ENCODE data around the gene DCTN2. TPM values are rescaled to one million over a fixed set of nuclear protein-coding genes. Genes with fewer than 3 reads are reported as not detected.

The DCTN2 gene
- total and polyA plus RNA-seq, 7 donors: 118 to 204 (median 142) TPM

- DNase-seq: peak; percentile 86
- Histone ChIP-seq H3K4me1 (no peaks in the 10 kb centered on the region), H3K27me3 (peaks cover 0 to 3% (median 0%) of the 10 kb centered on the region in 3 donors), H3K4me3 (no peak overlapping the region), H3K36me3 (no peaks in the 10 kb centered on the region), H3K9me3 (no peaks in the 10 kb centered on the region), H3K27ac (no peak overlapping the region)
- 40 to 51% methylated on average over 13 of the region's 13 CpGs for WGBS, 2 donors
- TF ChIP-seq CTCF (IDR thresholded peaks at IDR 0.05) (peak; percentile 96 to 97 (median 97)), EP300 (IDR thresholded peaks at IDR 0.05) (no peak)
- intact Hi-C loops (cut with DNase I): loop anchor here (1.0 to 5.0 kb wide), 2 partner anchors 38 to 109 kb away; partner anchors contain the start of gene OS9
These were observed 36.2 kb upstream of the DCTN2 start for GRCh38 chr12:57583008-57583831.

DNA sequence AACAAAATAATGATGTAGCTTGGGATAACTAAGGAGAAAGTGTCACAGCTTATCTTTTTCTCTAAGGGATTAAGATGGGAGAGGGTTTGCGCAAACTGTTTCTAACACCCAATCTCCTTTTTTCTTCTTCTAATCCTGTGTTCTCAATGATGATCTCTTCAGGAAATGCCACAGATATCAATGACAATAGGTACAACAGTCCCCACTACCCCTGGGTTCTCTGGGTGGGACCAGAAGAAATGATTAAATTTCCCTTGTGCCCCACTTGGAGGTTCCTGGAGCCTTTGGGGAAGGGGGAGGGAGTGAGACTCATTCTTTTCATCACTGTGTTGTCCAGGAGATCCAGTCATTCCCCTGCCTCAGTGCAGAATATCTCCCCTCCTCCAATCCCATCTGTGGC, 35.4 kb upstream of the DCTN2 start:
- WGBS, 2 donors: 97 to 100% methylated on average over 1 of the region's 1 CpG
- DNase-seq: no peak
- Histone ChIP-seq H3K36me3 (no peaks in the 10 kb centered on the region), H3K27me3 (no peaks in the 10 kb centered on the region), H3K9me3 (no peaks in the 10 kb centered on the region), H3K4me3 (no peak overlapping the region), H3K27ac (no peak overlapping the region), H3K4me1 (no peaks in the 10 kb centered on the region)
- TF ChIP-seq POLR2A (IDR thresholded peaks at IDR 0.05) (no peak), POLR2AphosphoS5 (IDR thresholded peaks at IDR 0.05) (no peak), EP300 (IDR thresholded peaks at IDR 0.05) (no peak), CTCF (IDR thresholded peaks at IDR 0.05) (no peak)
- intact Hi-C loops (cut with DNase I): loop anchor here (5.0 kb wide), 1 partner anchor 110 kb away; the partner anchor contains the start of gene OS9

DNA sequence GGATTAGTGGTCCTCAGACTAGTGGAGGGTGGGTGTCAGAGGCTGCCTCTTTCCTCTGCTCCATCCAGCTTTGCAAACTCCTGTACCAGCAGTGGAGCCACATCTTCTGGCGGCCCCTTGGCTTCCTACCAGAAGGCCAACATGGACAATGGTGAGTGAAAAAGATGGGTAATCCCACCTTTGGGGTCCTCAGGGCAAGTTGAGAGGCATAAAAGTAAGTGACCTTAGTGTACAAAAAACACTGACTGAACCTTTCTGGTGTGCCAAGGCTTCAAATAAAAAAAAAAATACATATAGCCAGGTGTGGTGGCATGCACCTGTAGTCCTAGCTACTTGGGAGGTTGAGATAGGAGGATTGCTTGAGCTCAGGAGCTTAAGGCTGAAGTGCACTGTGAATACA, 34.8 kb upstream of the DCTN2 start:
- no peak overlapping the region for H3K27ac ChIP-seq
- DNase-seq: no peak
- no peaks in the 10 kb centered on the region for H3K4me1 ChIP-seq
- H3K4me3 ChIP-seq: no peak overlapping the region
- 92 to 93% methylated on average over 1 of the region's 1 CpG for WGBS, 2 donors
- no peak for TF ChIP-seq EP300 (IDR thresholded peaks at IDR 0.05)
- no peak for TF ChIP-seq CTCF (IDR thresholded peaks at IDR 0.05)
- no peak for TF ChIP-seq POLR2AphosphoS5 (IDR thresholded peaks at IDR 0.05)
- no peak for TF ChIP-seq POLR2A (IDR thresholded peaks at IDR 0.05)
- H3K9me3 ChIP-seq: no peaks in the 10 kb centered on the region
- H3K36me3 ChIP-seq: no peaks in the 10 kb centered on the region
- H3K27me3 ChIP-seq: no peaks in the 10 kb centered on the region
- intact Hi-C loops (cut with DNase I): loop anchor here (5.0 kb wide), 1 partner anchor 110 kb away; the partner anchor contains the start of gene OS9

DNA sequence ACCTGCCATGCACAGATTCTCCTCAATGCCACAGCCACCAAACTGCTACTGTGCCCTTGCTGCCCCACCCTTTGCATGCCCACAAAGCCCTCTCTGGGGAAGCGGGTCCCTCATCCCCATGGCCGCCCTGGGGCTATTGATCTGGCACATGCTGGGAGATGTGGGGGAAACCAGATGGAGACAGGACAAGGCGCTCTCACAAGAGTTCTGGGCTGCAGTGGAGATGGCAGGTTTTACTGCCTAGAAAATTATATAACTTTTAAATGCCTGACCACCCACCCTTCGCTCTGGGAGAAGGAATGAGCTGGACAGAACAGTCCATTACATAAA, 33.4 kb upstream of the DCTN2 start:
- 90 to 91% methylated on average over 4 of the region's 4 CpGs for WGBS, 2 donors
- no peak overlapping the region for H3K4me3 ChIP-seq
- DNase-seq: no peak
- no peaks in the 10 kb centered on the region for H3K4me1 ChIP-seq
- no peaks in the 10 kb centered on the region for H3K9me3 ChIP-seq
- H3K27me3 ChIP-seq: no peaks in the 10 kb centered on the region
- intact Hi-C loops (cut with DNase I): loop anchor here (5.0 kb wide), 1 partner anchor 112 kb away; the partner anchor contains the start of gene OS9
- H3K27ac ChIP-seq: no peak overlapping the region
- TF ChIP-seq POLR2AphosphoS5 (IDR thresholded peaks at IDR 0.05) (no peak), EP300 (IDR thresholded peaks at IDR 0.05) (no peak), POLR2A (IDR thresholded peaks at IDR 0.05) (no peak), CTCF (IDR thresholded peaks at IDR 0.05) (no peak)
- H3K36me3 ChIP-seq: no peaks in the 10 kb centered on the region
